ENCODE results near the gene BIRC3.

Gene BIRC3

GRCh38 chr11:102317099-102317767 is at the start of gene BIRC3:
Gene BIRC3 (plus strand): TSS chr11:102317484. CDS start chr11:102324510, 7,026 bp downstream.
- DNase-seq = peak; percentile 76

GRCh38 chr11:102267609-102268008 is 49.7 kb upstream of the BIRC3 start:
- DNase-seq = no peak

DNA sequence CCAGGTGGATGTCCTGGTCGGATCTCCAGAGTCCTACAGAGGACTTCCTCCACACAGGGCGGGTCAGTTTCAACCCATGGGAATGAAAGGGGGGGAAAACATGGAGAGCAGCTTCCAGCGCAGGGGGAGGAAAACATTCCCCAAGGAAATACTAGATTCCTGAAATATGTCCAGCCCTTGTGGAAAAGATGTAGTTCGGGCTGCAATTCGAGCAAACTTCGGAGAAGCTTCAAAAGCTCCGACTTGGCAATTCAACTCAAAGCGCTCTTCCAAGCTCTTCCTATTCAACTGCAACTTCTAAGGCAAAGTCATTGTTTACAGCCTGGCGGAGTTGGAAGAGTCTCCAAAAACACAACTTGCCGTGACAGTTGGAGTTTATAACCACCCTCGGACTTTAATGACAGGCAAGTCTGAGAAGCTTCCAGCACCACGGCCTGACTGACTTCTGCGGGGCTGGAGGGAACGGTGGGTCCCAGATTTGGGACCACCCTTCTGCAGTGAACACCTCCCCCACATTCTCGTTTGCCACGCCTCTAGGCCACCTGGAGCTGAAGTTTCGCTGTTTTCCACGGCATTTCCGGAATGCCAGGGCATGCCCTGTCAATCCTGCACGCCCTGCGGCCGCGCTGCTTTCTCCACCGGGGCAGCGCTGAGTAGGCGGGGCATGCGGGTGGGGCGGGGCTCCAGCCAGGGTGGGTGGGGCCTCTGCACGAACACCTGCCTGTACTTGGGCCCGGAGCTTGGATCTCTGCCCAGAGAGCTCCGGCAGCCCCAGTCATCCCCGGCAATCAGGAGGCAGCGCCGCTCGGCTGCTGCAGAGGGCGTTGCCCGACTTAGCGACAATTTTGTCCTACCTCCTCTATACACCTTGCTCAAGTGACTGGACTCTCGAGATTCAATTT is 49.0 kb upstream of the BIRC3 start:
- peak; percentile 82 for DNase-seq

DNA sequence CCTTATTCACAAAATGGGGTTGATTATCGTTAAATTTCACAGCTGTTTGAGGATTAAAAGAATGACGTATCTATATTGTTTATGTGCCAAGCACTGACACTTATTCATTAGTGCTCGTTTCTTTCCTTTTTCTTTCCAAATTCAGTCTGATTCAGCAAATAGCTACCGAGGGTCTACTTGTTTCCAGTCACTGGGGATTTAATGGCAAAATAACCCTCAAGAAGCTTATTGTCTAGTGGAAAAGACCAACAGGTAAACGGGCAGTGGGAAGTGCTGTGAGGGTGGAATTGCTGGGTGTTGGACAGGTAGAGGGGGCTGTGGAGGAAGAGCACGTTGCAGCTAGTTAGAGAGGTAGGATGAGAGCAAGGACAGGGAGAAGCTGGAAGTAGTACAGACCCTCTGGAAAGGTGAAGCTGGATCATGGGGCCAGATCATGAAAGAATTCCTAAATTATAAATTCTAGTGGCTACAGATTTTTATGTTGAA is 48.3 kb upstream of the BIRC3 start:
- DNase-seq = no peak

- peak; percentile 5 for DNase-seq
These were observed 47.4 kb upstream of the BIRC3 start for GRCh38 chr11:102269927-102270326.

GRCh38 chr11:102272047-102272824 is 45.0 kb upstream of the BIRC3 start:
- DNase-seq = no peak

- peak; percentile 76 for DNase-seq
These were observed 42.7 kb upstream of the BIRC3 start for GRCh38 chr11:102274628-102275027.

DNA sequence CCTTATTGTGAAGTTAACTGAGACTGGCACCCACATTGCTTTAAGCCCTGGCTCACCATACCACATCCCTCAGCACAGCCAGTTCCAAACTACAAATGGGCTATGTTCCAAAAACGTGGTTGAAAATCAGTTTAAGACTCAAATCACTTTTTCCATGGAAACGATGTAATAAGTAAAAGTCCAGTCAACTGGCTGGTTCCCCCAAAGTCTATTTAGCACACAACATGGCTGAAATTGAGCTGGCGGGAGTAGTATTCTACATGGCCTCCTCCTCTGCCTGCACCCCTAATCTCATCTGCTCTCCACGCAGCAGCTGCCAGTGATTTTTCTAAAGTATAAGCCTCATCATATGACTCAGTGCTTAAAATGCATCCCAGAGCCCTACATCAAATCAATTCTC is 40.9 kb upstream of the BIRC3 start:
- no peak for DNase-seq

DNA sequence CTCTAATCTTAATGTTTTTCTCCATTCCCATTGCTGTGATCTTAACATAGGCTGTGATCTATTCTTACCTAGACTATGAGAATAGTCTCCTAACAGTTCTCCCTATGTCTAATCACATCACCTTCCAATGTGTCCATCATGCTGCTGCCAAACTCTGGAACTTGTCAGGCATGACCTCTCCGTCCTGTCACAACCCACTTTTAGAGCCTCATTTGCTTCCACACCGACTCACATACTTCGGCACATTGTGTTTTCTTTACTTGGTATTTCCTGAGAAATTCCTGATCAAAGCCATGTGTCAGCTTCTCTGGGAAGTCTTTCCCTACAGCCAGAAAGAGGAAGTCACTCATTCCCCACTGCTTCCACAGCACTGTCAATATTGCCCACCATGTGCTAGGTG is 40.5 kb upstream of the BIRC3 start:
- DNase-seq = no peak

- no peak for DNase-seq
These were observed 37.6 kb upstream of the BIRC3 start for GRCh38 chr11:102279641-102280170.

DNA sequence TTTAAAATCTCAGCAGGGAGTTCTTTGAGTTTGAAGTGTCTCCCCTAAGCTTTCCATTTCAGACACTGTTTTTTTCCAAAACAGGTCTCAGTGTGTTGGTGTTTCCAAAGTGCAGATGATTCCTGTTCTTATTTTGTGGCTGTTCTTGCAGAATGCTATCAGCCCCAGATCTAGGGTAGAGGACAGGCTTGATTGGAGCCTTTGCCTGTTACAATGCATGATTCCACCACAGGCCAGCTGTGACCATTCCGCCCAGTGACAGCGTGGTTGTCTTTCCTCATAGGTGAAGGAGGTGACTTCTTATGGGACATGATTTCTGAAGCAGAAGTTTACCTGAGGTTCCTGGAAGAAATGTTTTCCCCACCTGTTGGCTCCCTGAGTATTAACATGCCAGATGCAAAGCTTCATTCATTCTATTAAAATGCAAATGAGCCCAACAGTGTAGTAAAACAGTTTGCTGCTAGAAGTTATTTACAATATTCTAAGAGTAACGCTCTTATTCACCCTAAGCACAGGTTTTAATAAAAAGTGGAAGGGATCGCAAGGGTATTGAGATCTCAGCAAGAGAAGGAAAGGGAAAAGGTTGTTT is 36.9 kb upstream of the BIRC3 start:
- no peak for DNase-seq

DNA sequence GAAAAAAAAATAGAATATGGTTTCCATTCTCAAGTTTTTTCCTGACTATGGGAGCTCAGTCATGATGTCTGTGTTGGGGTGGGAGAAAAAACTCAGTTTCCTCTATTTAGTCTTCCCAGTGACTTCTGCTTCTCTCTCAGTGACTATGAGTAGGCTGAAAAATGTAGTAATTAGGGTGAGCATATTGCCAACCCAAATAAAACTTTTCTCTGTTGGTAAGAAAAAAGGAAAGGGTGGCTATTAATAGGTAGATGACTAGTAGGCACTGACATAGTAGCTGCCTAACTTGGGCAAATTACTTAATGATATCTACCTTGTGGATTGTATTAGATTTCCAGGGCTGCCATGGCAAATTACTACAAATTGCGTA is 34.2 kb upstream of the BIRC3 start:
- DNase-seq = no peak

DNA sequence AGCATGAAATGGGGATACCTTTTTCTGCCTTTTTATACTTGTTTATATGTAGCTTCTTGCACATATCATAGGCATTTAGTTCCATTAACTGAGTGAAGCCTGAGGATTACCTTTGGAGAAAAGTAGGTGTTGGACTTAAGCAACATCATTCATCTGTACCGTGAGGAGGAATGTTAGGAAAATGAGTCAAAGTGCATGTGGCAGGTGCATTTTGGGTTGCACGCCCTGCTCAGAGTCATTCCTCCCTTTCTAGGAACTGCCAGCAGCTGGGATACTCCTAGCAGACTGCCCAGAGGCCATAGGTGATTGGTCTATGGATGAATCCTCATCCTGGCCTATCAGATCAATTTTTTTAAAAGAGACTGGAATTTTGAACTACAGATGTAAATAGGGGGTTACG is 33.3 kb upstream of the BIRC3 start:
- DNase-seq = no peak

DNA sequence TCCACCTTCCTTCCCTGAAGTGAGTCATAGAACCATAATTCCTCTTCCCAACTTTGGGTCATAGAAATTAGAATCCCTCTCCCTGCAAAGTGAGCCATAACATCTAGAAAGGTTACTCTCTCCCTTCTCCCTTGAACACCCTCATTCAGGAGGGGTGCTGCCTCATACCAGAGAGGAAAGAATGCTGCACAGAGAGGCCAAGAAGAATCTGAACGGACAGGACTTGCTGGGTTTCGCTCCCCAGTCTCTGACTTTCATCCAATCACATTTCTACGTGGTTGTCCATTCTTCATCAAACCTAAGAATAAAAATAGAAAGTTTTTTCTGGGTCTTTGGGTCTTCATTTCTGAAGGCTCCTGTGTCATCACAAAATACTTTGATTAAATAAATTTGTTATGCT is 31.0 kb upstream of the BIRC3 start:
- DNase-seq = no peak

GRCh38 chr11:102287964-102288724 is 29.1 kb upstream of the BIRC3 start:
- peak; percentile 86 for DNase-seq

- no peak for DNase-seq
These were observed 28.6 kb upstream of the BIRC3 start for GRCh38 chr11:102288725-102289083.

GRCh38 chr11:102289592-102289991 is 27.7 kb upstream of the BIRC3 start:
- DNase-seq = no peak

GRCh38 chr11:102291831-102292230 is 25.5 kb upstream of the BIRC3 start:
- DNase-seq = no peak

- DNase-seq = no peak
These were observed 24.4 kb upstream of the BIRC3 start for GRCh38 chr11:102292933-102293332.

- DNase-seq = peak; percentile 26
These were observed 23.2 kb upstream of the BIRC3 start for GRCh38 chr11:102293873-102294601.

GRCh38 chr11:102295045-102295444 is 22.2 kb upstream of the BIRC3 start:
- DNase-seq = no peak
